Stomach (tissue), 4 donors: ENCODE data around the gene LUZP1.

Experiments used
- POLR2A ChIP-seq, 4 donors: fragments of 450-650 bp; IDR thresholded peaks; one replicate each; pipeline ENCODE4 v1.6.1; 2016; ENCODE audit warnings: antibody characterized with exemption in 4 of 4, control low read depth in 2 of 4, mild to moderate bottlenecking in 1 of 4, moderate library complexity in 1 of 4
- POLR2AphosphoS5 ChIP-seq, 3 donors: sonication (generic); formaldehyde crosslinking; IDR thresholded peaks; one replicate each; pipeline ENCODE4 v1.6.1; 2016; ENCODE audit warnings: antibody characterized with exemption in 3 of 3
- TF ChIP-seq, protein P1 (sequence below), 7 experiments: fragments of 450-650 bp in 4 of 7; fragments of 200-600 bp in 3 of 7; sonication (generic) in 3 of 7; IDR thresholded peaks; one replicate each; pipeline ENCODE4 v1.5.1; 2016 to 2019; ENCODE audit warnings: antibody characterized with exemption in 7 of 7, control low read depth in 2 of 7, mild to moderate bottlenecking in 1 of 7

- TF ChIP-seq, protein P1, sequence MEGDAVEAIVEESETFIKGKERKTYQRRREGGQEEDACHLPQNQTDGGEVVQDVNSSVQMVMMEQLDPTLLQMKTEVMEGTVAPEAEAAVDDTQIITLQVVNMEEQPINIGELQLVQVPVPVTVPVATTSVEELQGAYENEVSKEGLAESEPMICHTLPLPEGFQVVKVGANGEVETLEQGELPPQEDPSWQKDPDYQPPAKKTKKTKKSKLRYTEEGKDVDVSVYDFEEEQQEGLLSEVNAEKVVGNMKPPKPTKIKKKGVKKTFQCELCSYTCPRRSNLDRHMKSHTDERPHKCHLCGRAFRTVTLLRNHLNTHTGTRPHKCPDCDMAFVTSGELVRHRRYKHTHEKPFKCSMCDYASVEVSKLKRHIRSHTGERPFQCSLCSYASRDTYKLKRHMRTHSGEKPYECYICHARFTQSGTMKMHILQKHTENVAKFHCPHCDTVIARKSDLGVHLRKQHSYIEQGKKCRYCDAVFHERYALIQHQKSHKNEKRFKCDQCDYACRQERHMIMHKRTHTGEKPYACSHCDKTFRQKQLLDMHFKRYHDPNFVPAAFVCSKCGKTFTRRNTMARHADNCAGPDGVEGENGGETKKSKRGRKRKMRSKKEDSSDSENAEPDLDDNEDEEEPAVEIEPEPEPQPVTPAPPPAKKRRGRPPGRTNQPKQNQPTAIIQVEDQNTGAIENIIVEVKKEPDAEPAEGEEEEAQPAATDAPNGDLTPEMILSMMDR (IDR thresholded peaks at IDR 0.05) = no peak
- TF ChIP-seq POLR2A (IDR thresholded peaks at IDR 0.05) = no peak
- TF ChIP-seq POLR2AphosphoS5 (IDR thresholded peaks at IDR 0.05) = no peak
Measured at GRCh38 chr1:23179862-23180261, 11.2 kb upstream of the LUZP1 start.
